ENCODE data around the gene BLCAP.

BLCAP gene

DNA sequence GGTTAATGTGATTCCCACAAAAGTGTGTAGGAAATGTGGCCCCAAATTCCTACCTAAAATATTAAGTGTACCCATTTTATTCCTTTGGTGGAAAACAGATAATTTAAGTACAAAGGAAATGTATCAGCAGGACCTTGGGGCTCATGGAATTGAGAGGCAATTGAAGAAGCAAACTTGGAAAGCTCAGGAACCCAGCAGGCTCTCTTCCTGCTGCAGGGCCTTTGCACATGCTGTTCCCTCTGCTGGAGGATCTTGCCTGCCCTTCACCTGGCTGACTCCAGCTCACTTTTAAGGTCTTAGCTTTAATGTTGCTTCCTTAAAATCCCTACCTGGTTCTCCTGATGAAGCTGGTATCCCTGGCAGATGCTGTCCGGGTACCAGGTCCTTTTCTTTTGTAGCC lies 9.8 kb upstream of the BLCAP start (continued):
- TF ChIP-seq, protein P1, sequence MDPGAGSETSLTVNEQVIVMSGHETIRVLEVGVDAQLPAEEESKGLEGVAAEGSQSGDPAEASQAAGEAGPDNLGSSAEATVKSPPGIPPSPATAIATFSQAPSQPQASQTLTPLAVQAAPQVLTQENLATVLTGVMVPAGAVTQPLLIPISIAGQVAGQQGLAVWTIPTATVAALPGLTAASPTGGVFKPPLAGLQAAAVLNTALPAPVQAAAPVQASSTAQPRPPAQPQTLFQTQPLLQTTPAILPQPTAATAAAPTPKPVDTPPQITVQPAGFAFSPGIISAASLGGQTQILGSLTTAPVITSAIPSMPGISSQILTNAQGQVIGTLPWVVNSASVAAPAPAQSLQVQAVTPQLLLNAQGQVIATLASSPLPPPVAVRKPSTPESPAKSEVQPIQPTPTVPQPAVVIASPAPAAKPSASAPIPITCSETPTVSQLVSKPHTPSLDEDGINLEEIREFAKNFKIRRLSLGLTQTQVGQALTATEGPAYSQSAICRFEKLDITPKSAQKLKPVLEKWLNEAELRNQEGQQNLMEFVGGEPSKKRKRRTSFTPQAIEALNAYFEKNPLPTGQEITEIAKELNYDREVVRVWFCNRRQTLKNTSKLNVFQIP (CRISPR knock-in tag; IDR thresholded peaks at IDR 0.05; ENCODE audit: borderline replicate concordance, low read depth) = no peak

- ATAC-seq = no peak
Observed at GRCh38 chr20:37535443-37536132, 7.9 kb upstream of the BLCAP start.

GRCh38 chr20:37534401-37535157 lies 6.9 kb upstream of the BLCAP start:
- ATAC-seq = peak; percentile 95
- TF ChIP-seq, protein P2, sequence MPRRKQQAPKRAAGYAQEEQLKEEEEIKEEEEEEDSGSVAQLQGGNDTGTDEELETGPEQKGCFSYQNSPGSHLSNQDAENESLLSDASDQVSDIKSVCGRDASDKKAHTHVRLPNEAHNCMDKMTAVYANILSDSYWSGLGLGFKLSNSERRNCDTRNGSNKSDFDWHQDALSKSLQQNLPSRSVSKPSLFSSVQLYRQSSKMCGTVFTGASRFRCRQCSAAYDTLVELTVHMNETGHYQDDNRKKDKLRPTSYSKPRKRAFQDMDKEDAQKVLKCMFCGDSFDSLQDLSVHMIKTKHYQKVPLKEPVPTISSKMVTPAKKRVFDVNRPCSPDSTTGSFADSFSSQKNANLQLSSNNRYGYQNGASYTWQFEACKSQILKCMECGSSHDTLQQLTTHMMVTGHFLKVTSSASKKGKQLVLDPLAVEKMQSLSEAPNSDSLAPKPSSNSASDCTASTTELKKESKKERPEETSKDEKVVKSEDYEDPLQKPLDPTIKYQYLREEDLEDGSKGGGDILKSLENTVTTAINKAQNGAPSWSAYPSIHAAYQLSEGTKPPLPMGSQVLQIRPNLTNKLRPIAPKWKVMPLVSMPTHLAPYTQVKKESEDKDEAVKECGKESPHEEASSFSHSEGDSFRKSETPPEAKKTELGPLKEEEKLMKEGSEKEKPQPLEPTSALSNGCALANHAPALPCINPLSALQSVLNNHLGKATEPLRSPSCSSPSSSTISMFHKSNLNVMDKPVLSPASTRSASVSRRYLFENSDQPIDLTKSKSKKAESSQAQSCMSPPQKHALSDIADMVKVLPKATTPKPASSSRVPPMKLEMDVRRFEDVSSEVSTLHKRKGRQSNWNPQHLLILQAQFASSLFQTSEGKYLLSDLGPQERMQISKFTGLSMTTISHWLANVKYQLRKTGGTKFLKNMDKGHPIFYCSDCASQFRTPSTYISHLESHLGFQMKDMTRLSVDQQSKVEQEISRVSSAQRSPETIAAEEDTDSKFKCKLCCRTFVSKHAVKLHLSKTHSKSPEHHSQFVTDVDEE (CRISPR knock-in tag; IDR thresholded peaks at IDR 0.05) = no peak
- TF ChIP-seq ZNF8 (CRISPR knock-in tag; IDR thresholded peaks at IDR 0.05) = no peak
- no peak for TF ChIP-seq ZNF70 (CRISPR knock-in tag; IDR thresholded peaks at IDR 0.05)
- no peak for TF ChIP-seq ZFP3 (CRISPR knock-in tag; IDR thresholded peaks at IDR 0.05)
- no peak for TF ChIP-seq BACH2 (CRISPR knock-in tag; IDR thresholded peaks at IDR 0.05; ENCODE audit: borderline replicate concordance)
- TF ChIP-seq CSRNP3 (CRISPR knock-in tag; IDR thresholded peaks at IDR 0.05) = no peak
- TF ChIP-seq ARNTL (CRISPR knock-in tag; IDR thresholded peaks at IDR 0.05; ENCODE audit: borderline replicate concordance, low read depth) = no peak
- no peak for TF ChIP-seq ZNF565 (CRISPR knock-in tag; conservative IDR thresholded peaks at IDR 0.05; ENCODE audit: low read depth)
- TF ChIP-seq ISL1 (CRISPR knock-in tag; IDR thresholded peaks at IDR 0.05) = no peak
- TF ChIP-seq PATZ1 (CRISPR knock-in tag; IDR thresholded peaks at IDR 0.05; ENCODE audit: borderline replicate concordance) = no peak
- no peak for TF ChIP-seq TOX (CRISPR knock-in tag; IDR thresholded peaks at IDR 0.05; ENCODE audit: borderline replicate concordance)
- TF ChIP-seq ZC3H10 (CRISPR knock-in tag; IDR thresholded peaks at IDR 0.05) = no peak
- TF ChIP-seq ZFP30 (CRISPR knock-in tag; IDR thresholded peaks at IDR 0.05) = no peak
- no peak for TF ChIP-seq SNAI2 (CRISPR knock-in tag; IDR thresholded peaks at IDR 0.05)
- TF ChIP-seq OSR1 (CRISPR knock-in tag; IDR thresholded peaks at IDR 0.05) = no peak
- no peak for TF ChIP-seq ESRRG (CRISPR knock-in tag; IDR thresholded peaks at IDR 0.05)

More at GRCh38 chr20:37535443-37536132, 7.9 kb upstream of the BLCAP start:
- TF ChIP-seq ISL1 (CRISPR knock-in tag; IDR thresholded peaks at IDR 0.05) = no peak
- no peak for TF ChIP-seq CSDC2 (CRISPR knock-in tag; IDR thresholded peaks at IDR 0.05)
- TF ChIP-seq TCF4 (CRISPR knock-in tag; IDR thresholded peaks at IDR 0.05; ENCODE audit: borderline replicate concordance) = no peak

- no peak for ATAC-seq
- TF ChIP-seq CSDC2 (CRISPR knock-in tag; IDR thresholded peaks at IDR 0.05) = no peak
- TF ChIP-seq, protein P3, sequence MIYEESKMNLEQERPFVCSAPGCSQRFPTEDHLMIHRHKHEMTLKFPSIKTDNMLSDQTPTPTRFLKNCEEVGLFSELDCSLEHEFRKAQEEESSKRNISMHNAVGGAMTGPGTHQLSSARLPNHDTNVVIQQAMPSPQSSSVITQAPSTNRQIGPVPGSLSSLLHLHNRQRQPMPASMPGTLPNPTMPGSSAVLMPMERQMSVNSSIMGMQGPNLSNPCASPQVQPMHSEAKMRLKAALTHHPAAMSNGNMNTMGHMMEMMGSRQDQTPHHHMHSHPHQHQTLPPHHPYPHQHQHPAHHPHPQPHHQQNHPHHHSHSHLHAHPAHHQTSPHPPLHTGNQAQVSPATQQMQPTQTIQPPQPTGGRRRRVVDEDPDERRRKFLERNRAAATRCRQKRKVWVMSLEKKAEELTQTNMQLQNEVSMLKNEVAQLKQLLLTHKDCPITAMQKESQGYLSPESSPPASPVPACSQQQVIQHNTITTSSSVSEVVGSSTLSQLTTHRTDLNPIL (CRISPR knock-in tag; IDR thresholded peaks at IDR 0.05; ENCODE audit: low read depth) = no peak
- no peak for TF ChIP-seq PPARA (CRISPR knock-in tag; IDR thresholded peaks at IDR 0.05; ENCODE audit: borderline replicate concordance)
- TF ChIP-seq BACH2 (CRISPR knock-in tag; IDR thresholded peaks at IDR 0.05; ENCODE audit: borderline replicate concordance) = no peak
- no peak for TF ChIP-seq TCF4 (CRISPR knock-in tag; IDR thresholded peaks at IDR 0.05; ENCODE audit: borderline replicate concordance)
- no peak for TF ChIP-seq ZNF8 (CRISPR knock-in tag; IDR thresholded peaks at IDR 0.05)
- no peak for TF ChIP-seq RARB (CRISPR knock-in tag; IDR thresholded peaks at IDR 0.05)
- TF ChIP-seq ZFP30 (CRISPR knock-in tag; IDR thresholded peaks at IDR 0.05) = no peak
- no peak for TF ChIP-seq GLIS3 (CRISPR knock-in tag; IDR thresholded peaks at IDR 0.05)
- TF ChIP-seq, protein P1 (CRISPR knock-in tag; IDR thresholded peaks at IDR 0.05; ENCODE audit: borderline replicate concordance, low read depth) = no peak
- TF ChIP-seq ZNF565 (CRISPR knock-in tag; conservative IDR thresholded peaks at IDR 0.05; ENCODE audit: low read depth) = no peak
- no peak for TF ChIP-seq SNAI2 (CRISPR knock-in tag; IDR thresholded peaks at IDR 0.05)
Observed at GRCh38 chr20:37533154-37533715, 5.6 kb upstream of the BLCAP start.

Measured in SK-N-SH treated with all-trans-retinoic acid at 6 μM for 48 hours (cell line).